Esophagus mucosa (tissue), 1 donor: ENCODE results near the gene UTP11. TPM values are rescaled to one million over a fixed set of nuclear protein-coding genes. Genes with fewer than 3 reads are reported as not detected.

Experiments
- ATAC-seq: fragments of 200-7000 bp; cut with Tn5 transposase; one replicate; pipeline ENCODE4 v1.9.1; 2020
- total RNA-seq: library from RNA; stranded (reverse); gene quantifications from one replicate; pipeline ENCODE4 v1.2.4, GENCODE V29; 2023
- donor health status: DM: yes; HTN: yes; CAD: no.

The UTP11 gene
- total RNA-seq, 1 donor from 2014 or later: 30.3 TPM

DNA sequence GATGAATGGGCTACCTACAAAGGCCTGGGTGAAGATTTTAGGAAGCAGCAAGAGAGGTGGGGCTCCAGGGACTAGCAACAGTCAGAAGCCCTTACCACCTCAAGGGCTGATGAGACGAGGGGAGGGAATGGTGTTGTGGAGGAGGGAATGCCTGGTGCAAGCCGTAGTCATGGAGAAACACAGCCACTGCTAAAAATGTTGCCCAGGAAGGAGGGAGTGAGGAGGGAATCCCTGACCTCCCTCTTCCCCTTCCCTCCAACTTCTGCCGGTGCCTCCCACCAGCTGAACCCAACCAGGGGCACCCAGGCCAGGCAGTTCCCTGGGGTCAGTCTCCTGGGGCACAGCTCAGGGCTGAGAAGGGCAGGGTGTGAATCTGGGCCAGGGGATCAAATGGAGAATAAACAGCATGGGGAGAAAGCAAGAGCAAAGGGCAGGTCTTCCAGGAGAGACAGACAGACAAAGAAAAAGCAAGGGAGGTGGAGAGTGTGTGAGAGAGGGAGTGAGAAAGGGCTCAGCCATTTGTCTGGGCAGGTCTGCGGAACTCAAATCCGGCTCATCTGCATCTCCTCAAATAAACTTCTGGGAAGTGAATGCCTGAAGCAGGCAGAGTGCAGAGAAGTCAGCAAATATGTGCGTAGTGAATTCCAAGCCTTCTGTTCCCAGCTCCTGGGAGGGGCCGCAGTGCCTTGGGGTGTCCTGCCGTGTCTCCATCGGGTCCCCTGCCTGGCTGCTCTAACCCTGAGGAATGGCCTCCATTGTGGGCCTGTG is 61.2 kb downstream of the UTP11 start:
- peak; percentile 57 for ATAC-seq

DNA sequence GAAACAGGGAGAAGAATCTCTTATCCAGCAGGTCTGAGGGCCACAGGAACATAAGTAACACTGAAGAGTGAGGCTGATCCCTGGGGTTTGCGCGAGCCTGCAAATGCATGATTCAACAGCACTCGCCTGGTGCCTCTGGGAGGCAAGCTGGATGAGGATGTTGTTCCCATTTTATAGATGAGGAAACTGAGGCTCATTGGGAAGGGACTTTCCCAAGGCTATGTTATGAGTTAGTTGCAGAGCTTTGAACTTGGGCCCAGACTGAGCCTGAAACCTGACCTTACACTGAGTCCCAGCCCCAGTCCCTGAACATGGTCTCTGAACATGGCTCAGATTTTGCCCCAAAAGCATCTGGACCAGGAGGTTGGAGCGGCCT is 61.8 kb downstream of the UTP11 start:
- no peak for ATAC-seq

Other genes starting within 250 kb of the UTP11 start
- 0.68 TPM for gene EPHA10, start 247.6 kb upstream of the UTP11 start, total RNA-seq
- 3.1 TPM for gene MANEAL, start 218.9 kb upstream of the UTP11 start, total RNA-seq
- gene C1orf122, start 204.9 kb upstream of the UTP11 start, total RNA-seq: 46.7 TPM
- gene YRDC, start 204.5 kb upstream of the UTP11 start, total RNA-seq: 14.7 TPM
- gene MTF1, start 153.1 kb upstream of the UTP11 start, total RNA-seq: 39.3 TPM
- gene INPP5B, start 65.7 kb upstream of the UTP11 start, total RNA-seq: 8.6 TPM
- gene SF3A3, start 22.7 kb upstream of the UTP11 start, total RNA-seq: 41.7 TPM
- gene FHL3, start 7.2 kb upstream of the UTP11 start, total RNA-seq: 10.6 TPM
- gene POU3F1, start 34.1 kb downstream of the UTP11 start, total RNA-seq: 6.0 TPM